SK-N-MC (cell line): Measurements from ENCODE around the gene SLC7A1.

Experiments used
- DNase-seq: peaks from one replicate; pipeline ENCODE4 v3.0.0-alpha.2; 2011; ENCODE audit warnings: low read depth, low spot score
- H3K27ac ChIP-seq: fragments of 200-600 bp; sonication (generic); 2 replicates; pipeline ENCODE4 v1.5.1; 2016; ENCODE audit warnings: mixed run types
- H3K36me3 ChIP-seq: fragments of 200-600 bp; sonication (generic); 2 replicates; pipeline ENCODE4 v1.6.1; 2017; ENCODE audit warnings: antibody characterized with exemption, low read length, mixed read lengths; ENCODE audit not compliant: insufficient read depth
- H3K4me3 ChIP-seq: fragments of 200-600 bp; sonication (generic); 2 replicates; pipeline ENCODE4 v1.5.1; 2016
- H3K9ac ChIP-seq: fragments of 200-600 bp; sonication (generic); 2 replicates; pipeline ENCODE4 v1.8.0; 2017; ENCODE audit warnings: mixed run types, mixed read lengths; ENCODE audit not compliant: insufficient read length
- H3K9me3 ChIP-seq: fragments of 200-600 bp; sonication (generic); 2 replicates; pipeline ENCODE4 v1.6.1; 2017; ENCODE audit warnings: low read depth, mild to moderate bottlenecking, antibody characterized with exemption, low read length, moderate library complexity, mixed read lengths
- EZH2 ChIP-seq: fragments of 200-600 bp; sonication (generic); IDR thresholded peaks from one replicate; pipeline ENCODE4 v1.6.1; 2017; ENCODE audit warnings: antibody characterized with exemption
- FOXP2 ChIP-seq: optimal IDR thresholded peaks from 2 replicates; pipeline ENCODE3; 2011; ENCODE audit warnings: mild to moderate bottlenecking, moderate library complexity; ENCODE audit not compliant: insufficient read depth; ENCODE audit errors: extremely low read length, control extremely low read depth
- POLR2AphosphoS5 ChIP-seq: IDR thresholded peaks from 2 replicates; pipeline ENCODE4 v1.6.1; 2012; ENCODE audit warnings: mild to moderate bottlenecking, low read depth, low read length, borderline replicate concordance

Gene SLC7A1

GRCh38 chr13:29593605-29594297, 1.7 kb downstream of the SLC7A1 start:
- peak overlapping the region; percentile 86 for H3K4me3 ChIP-seq
- no peak for TF ChIP-seq POLR2AphosphoS5
- TF ChIP-seq FOXP2: no peak
- TF ChIP-seq EZH2: no peak
- H3K9ac ChIP-seq: peak overlapping the region; percentile 97
- no peak for DNase-seq
- peaks cover 13% of the 10 kb centered on the region for H3K36me3 ChIP-seq
- H3K27ac ChIP-seq: no peak overlapping the region
- H3K9me3 ChIP-seq: no peaks in the 10 kb centered on the region

- DNase-seq: no peak
- no peak for TF ChIP-seq POLR2AphosphoS5
- no peak for TF ChIP-seq FOXP2
- TF ChIP-seq EZH2: no peak
- H3K36me3 ChIP-seq: peaks cover 25% of the 10 kb centered on the region
- H3K4me3 ChIP-seq: no peak overlapping the region
- no peak overlapping the region for H3K27ac ChIP-seq
- no peak overlapping the region for H3K9ac ChIP-seq
- no peaks in the 10 kb centered on the region for H3K9me3 ChIP-seq
Observed at GRCh38 chr13:29591310-29591709, 4.2 kb downstream of the SLC7A1 start.

GRCh38 chr13:29589967-29590366, 5.5 kb downstream of the SLC7A1 start:
- TF ChIP-seq FOXP2: no peak
- TF ChIP-seq EZH2: no peak
- no peak for TF ChIP-seq POLR2AphosphoS5
- Histone ChIP-seq H3K9me3 (no peaks in the 10 kb centered on the region), H3K36me3 (peaks cover 25% of the 10 kb centered on the region), H3K4me3 (no peak overlapping the region), H3K9ac (no peak overlapping the region), H3K27ac (no peak overlapping the region)
- DNase-seq: no peak

GRCh38 chr13:29589234-29589633, 6.3 kb downstream of the SLC7A1 start:
- TF ChIP-seq EZH2: no peak
- TF ChIP-seq POLR2AphosphoS5: no peak
- no peak for TF ChIP-seq FOXP2
- Histone ChIP-seq H3K9ac (no peak overlapping the region), H3K9me3 (no peaks in the 10 kb centered on the region), H3K36me3 (peaks cover 25% of the 10 kb centered on the region), H3K4me3 (no peak overlapping the region), H3K27ac (no peak overlapping the region)
- no peak for DNase-seq

GRCh38 chr13:29587645-29588044, 7.8 kb downstream of the SLC7A1 start:
- no peak overlapping the region for H3K27ac ChIP-seq
- H3K36me3 ChIP-seq: peaks cover 22% of the 10 kb centered on the region
- H3K4me3 ChIP-seq: no peak overlapping the region
- DNase-seq: no peak
- no peaks in the 10 kb centered on the region for H3K9me3 ChIP-seq
- TF ChIP-seq FOXP2 (no peak), POLR2AphosphoS5 (no peak), EZH2 (no peak)
- H3K9ac ChIP-seq: no peak overlapping the region

- Histone ChIP-seq H3K36me3 (peaks cover 12% of the 10 kb centered on the region; the same call in 1 of the 2 replicates), H3K9me3 (no peaks in the 10 kb centered on the region), H3K27ac (no peak overlapping the region), H3K9ac (no peak overlapping the region), H3K4me3 (no peak overlapping the region)
- TF ChIP-seq EZH2 (no peak), POLR2AphosphoS5 (no peak), FOXP2 (no peak)
- DNase-seq: no peak
Observed at GRCh38 chr13:29583073-29583785, 12.3 kb downstream of the SLC7A1 start.

GRCh38 chr13:29582171-29582570, 13.3 kb downstream of the SLC7A1 start:
- no peak for DNase-seq
- no peak overlapping the region for H3K27ac ChIP-seq
- H3K36me3 ChIP-seq: peaks cover 3% of the 10 kb centered on the region; the same call in 1 of the 2 replicates
- H3K4me3 ChIP-seq: no peak overlapping the region
- no peak overlapping the region for H3K9ac ChIP-seq
- no peaks in the 10 kb centered on the region for H3K9me3 ChIP-seq
- TF ChIP-seq EZH2: no peak
- TF ChIP-seq POLR2AphosphoS5: no peak
- TF ChIP-seq FOXP2: no peak

GRCh38 chr13:29581666-29582065, 13.8 kb downstream of the SLC7A1 start:
- Histone ChIP-seq H3K9ac (no peak overlapping the region), H3K4me3 (no peak overlapping the region), H3K27ac (no peak overlapping the region), H3K36me3 (peaks cover 2% of the 10 kb centered on the region; the same call in 1 of the 2 replicates), H3K9me3 (no peaks in the 10 kb centered on the region)
- DNase-seq: no peak
- TF ChIP-seq EZH2: no peak
- TF ChIP-seq FOXP2: no peak
- no peak for TF ChIP-seq POLR2AphosphoS5

- Histone ChIP-seq H3K9ac (no peak overlapping the region), H3K27ac (no peak overlapping the region), H3K9me3 (no peaks in the 10 kb centered on the region), H3K4me3 (no peak overlapping the region), H3K36me3 (peaks cover 8% of the 10 kb centered on the region; the same call in 1 of the 2 replicates)
- DNase-seq: no peak
- TF ChIP-seq POLR2AphosphoS5 (no peak), FOXP2 (no peak), EZH2 (no peak)
Observed at GRCh38 chr13:29579094-29579493, 16.4 kb downstream of the SLC7A1 start.
